ENCODE results near the gene SBF2.

Gene SBF2

DNA sequence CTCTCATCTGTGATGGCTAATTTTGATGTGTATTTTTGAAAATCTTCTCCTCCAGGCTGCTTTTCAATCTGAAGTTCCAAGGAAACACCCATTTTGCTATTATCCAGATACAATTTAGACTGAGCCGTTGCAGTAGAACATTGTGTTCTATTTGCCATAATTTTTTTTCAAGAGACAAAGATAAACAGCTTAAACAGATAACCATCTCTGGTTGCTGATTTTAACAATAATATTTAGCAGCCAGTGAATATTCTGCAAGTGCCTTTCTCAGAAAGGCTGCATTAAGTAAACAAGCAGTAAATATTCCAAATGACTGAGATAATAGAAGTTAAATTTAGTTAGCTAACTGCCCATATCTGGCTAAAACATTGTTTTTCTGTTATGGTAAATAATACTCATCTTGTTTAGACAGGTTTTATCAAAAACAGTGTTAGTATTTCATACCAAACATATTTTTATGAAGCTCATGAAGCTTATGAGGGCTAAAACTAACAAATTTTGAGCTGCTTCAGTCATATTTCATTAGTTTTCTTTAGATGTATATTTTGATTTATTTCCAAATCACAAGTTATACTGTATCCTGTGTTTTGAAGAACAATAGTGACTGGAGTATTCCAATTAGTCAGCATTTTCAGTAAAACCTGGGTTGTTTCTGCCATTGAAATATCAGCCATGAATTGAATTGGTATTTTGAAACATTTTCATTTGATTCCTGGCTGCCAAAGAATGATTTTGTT, 206.7 kb downstream of the SBF2 start:
- no peak for DNase-seq
- Histone ChIP-seq H3K4me3 (ENCODE audit: low read depth in 1 of 2, low read length in 2 of 2) (no peak overlapping the region), H3K4me1 (ENCODE audit: insufficient read depth, low read length) (peaks cover 12% of the 10 kb centered on the region), H3K27me3 (ENCODE audit: insufficient read depth, low read length, poor library complexity) (no peaks in the 10 kb centered on the region), H3K27ac (ENCODE audit: low read length) (no peak overlapping the region), H3K9ac (ENCODE audit: low read depth, low read length) (no peak overlapping the region), H3K9me3 (ENCODE audit: insufficient read depth, low read length, severe bottlenecking) (peaks cover under 1% of the 10 kb centered on the region), H4K20me1 (ENCODE audit: insufficient read depth, low read length) (no peaks in the 10 kb centered on the region), H3K79me2 (ENCODE audit: insufficient read depth, low read length) (no peaks in the 10 kb centered on the region), H3K4me2 (ENCODE audit: insufficient read depth, low read length) (no peak overlapping the region), H3K36me3 (ENCODE audit: insufficient read depth, low read length) (no peaks in the 10 kb centered on the region), H2AFZ (ENCODE audit: low read depth, low read length) (no peak overlapping the region)
- no peak for ATAC-seq (ENCODE audit: insufficient read depth, low read depth)
- TF ChIP-seq, protein P1, sequence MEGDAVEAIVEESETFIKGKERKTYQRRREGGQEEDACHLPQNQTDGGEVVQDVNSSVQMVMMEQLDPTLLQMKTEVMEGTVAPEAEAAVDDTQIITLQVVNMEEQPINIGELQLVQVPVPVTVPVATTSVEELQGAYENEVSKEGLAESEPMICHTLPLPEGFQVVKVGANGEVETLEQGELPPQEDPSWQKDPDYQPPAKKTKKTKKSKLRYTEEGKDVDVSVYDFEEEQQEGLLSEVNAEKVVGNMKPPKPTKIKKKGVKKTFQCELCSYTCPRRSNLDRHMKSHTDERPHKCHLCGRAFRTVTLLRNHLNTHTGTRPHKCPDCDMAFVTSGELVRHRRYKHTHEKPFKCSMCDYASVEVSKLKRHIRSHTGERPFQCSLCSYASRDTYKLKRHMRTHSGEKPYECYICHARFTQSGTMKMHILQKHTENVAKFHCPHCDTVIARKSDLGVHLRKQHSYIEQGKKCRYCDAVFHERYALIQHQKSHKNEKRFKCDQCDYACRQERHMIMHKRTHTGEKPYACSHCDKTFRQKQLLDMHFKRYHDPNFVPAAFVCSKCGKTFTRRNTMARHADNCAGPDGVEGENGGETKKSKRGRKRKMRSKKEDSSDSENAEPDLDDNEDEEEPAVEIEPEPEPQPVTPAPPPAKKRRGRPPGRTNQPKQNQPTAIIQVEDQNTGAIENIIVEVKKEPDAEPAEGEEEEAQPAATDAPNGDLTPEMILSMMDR (IDR thresholded peaks at IDR 0.05; ENCODE audit: borderline replicate concordance, extremely low read depth, low read length, poor library complexity, severe bottlenecking), result no peak
- TF ChIP-seq EZH2 (IDR thresholded peaks at IDR 0.05; ENCODE audit: borderline replicate concordance, low read depth, low read length, severe bottlenecking), result no peak

DNA sequence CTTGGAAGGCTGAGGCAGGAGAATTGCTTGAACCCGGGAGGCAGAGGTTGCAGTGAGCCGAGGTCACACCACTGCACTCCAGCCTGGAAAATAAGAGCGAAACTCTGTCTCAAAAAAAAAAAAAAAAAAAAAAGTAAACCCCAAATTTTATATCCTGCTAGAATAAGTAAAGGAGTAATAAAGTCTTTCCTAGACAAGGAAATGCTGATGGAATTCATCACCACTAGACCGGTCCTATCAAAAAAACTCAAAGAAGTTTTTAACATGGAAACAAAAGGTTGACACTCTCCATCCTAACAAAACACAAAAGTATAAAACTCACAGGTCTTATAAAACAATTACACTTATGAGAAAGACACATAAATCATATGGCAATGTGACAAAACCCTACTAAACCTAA, 213.9 kb downstream of the SBF2 start:
- H3K27ac ChIP-seq (ENCODE audit: low read length), result no peak overlapping the region
- TF ChIP-seq, protein P1 (IDR thresholded peaks at IDR 0.05; ENCODE audit: borderline replicate concordance, extremely low read depth, low read length, poor library complexity, severe bottlenecking), result no peak
- TF ChIP-seq EZH2 (IDR thresholded peaks at IDR 0.05; ENCODE audit: borderline replicate concordance, low read depth, low read length, severe bottlenecking), result no peak
- peaks cover 20% of the 10 kb centered on the region for H3K9me3 ChIP-seq (ENCODE audit: insufficient read depth, low read length, severe bottlenecking)

DNA sequence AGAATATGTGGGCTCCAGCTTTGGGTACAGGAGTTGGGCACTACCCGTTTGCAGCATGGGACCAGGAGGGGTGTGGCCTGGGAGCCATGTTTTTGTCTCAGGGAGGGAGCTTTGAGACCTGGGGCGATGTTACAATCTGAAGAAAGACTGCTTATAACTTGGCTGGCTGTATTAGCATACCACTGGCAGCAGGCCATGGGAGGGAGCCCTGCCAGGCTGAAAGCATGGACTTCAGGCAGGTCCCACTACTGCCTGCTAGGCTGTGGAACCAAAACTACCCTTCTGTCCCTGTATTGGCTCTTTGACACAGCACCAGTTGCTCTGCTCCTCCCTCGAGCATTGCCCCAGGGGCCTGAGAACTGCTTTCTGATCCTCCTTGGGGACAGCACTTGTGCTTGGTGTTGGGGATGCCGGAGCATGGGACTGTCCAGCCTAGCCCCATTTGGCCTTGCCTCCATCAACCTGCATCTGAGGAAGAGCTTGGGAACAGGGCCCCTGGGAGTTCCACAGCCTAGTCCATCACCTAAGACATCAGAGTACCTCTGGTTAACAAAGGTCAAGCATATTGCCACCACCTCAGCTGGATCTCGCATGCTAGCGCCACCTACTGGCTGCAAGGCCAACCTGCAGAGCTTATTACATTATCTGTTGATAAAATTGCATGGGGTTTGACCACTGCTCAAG, 217.4 kb downstream of the SBF2 start:
- H3K27ac ChIP-seq (ENCODE audit: low read length), result no peak overlapping the region
- no peak overlapping the region for H3K9ac ChIP-seq (ENCODE audit: low read depth, low read length)
- H3K27me3 ChIP-seq (ENCODE audit: insufficient read depth, low read length, poor library complexity), result no peaks in the 10 kb centered on the region
- no peak overlapping the region for H3K4me2 ChIP-seq (ENCODE audit: insufficient read depth, low read length)
- H3K9me3 ChIP-seq (ENCODE audit: insufficient read depth, low read length, severe bottlenecking), result peaks cover 17% of the 10 kb centered on the region
- TF ChIP-seq EZH2 (IDR thresholded peaks at IDR 0.05; ENCODE audit: borderline replicate concordance, low read depth, low read length, severe bottlenecking), result no peak
- TF ChIP-seq, protein P1 (IDR thresholded peaks at IDR 0.05; ENCODE audit: borderline replicate concordance, extremely low read depth, low read length, poor library complexity, severe bottlenecking), result peak; percentile 66
- H3K4me3 ChIP-seq (ENCODE audit: low read depth in 1 of 2, low read length in 2 of 2), result no peak overlapping the region
- no peak for DNase-seq
- no peaks in the 10 kb centered on the region for H3K36me3 ChIP-seq (ENCODE audit: insufficient read depth, low read length)
- H3K79me2 ChIP-seq (ENCODE audit: insufficient read depth, low read length), result no peaks in the 10 kb centered on the region
- H2AFZ ChIP-seq (ENCODE audit: low read depth, low read length), result no peak overlapping the region
- H4K20me1 ChIP-seq (ENCODE audit: insufficient read depth, low read length), result no peaks in the 10 kb centered on the region
- no peak for ATAC-seq (ENCODE audit: insufficient read depth, low read depth)
- H3K4me1 ChIP-seq (ENCODE audit: insufficient read depth, low read length), result no peaks in the 10 kb centered on the region

More for the DNA sequence above, 213.9 kb downstream of the SBF2 start:
- H3K27me3 ChIP-seq (ENCODE audit: insufficient read depth, low read length, poor library complexity), result no peaks in the 10 kb centered on the region
- ATAC-seq (ENCODE audit: insufficient read depth, low read depth) (no peak), DNase-seq (no peak)
- H3K4me3 ChIP-seq (ENCODE audit: low read depth in 1 of 2, low read length in 2 of 2), result no peak overlapping the region
- H2AFZ ChIP-seq (ENCODE audit: low read depth, low read length), result no peak overlapping the region
- H3K79me2 ChIP-seq (ENCODE audit: insufficient read depth, low read length), result no peaks in the 10 kb centered on the region
- H3K36me3 ChIP-seq (ENCODE audit: insufficient read depth, low read length), result no peaks in the 10 kb centered on the region
- H4K20me1 ChIP-seq (ENCODE audit: insufficient read depth, low read length), result no peaks in the 10 kb centered on the region
- H3K9ac ChIP-seq (ENCODE audit: low read depth, low read length), result no peak overlapping the region
- H3K4me2 ChIP-seq (ENCODE audit: insufficient read depth, low read length), result no peak overlapping the region
- H3K4me1 ChIP-seq (ENCODE audit: insufficient read depth, low read length), result no peaks in the 10 kb centered on the region
